ENCODE measurements around the gene ADARB2.

Gene ADARB2

DNA sequence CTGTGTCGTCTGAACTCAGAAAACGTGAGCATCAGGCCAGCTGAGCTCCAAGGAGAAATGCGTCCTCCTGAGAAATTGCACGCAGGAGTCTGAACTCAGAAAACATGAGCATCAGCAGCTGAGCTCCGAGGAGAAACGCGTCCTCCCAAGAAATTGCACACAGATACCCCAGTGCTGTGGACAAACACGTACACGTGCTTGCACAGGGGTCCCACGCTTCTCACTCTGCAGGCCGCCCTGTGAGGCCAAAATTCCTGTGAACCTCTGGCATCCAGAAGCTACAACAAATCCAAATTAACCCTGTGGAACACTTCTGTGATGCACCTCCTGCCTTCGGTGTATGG is 547.3 kb downstream of the ADARB2 start:
- H3K79me2 ChIP-seq (ENCODE audit: control insufficient read depth, low read length) = no peaks in the 10 kb centered on the region
- no peaks in the 10 kb centered on the region for H3K4me1 ChIP-seq (ENCODE audit: control insufficient read depth, low read length)
- H3K4me3 ChIP-seq (ENCODE audit: low read length) = no peak overlapping the region
- H3K4me2 ChIP-seq (ENCODE audit: low read length) = no peak overlapping the region
- no peaks in the 10 kb centered on the region for H3K36me3 ChIP-seq (ENCODE audit: control insufficient read depth, low read length)
- no peaks in the 10 kb centered on the region; the same call in 1 of the 2 replicates for H3K27me3 ChIP-seq (ENCODE audit: control insufficient read depth, low read length)
- no peak overlapping the region for H3K27ac ChIP-seq (ENCODE audit: low read depth, low read length)
- no peaks in the 10 kb centered on the region for H4K20me1 ChIP-seq (ENCODE audit: control insufficient read depth, insufficient read depth, low read depth, low read length)
- no peaks in the 10 kb centered on the region for H3F3A ChIP-seq (ENCODE audit: control insufficient read depth, insufficient read depth)
- TF ChIP-seq, protein P1, sequence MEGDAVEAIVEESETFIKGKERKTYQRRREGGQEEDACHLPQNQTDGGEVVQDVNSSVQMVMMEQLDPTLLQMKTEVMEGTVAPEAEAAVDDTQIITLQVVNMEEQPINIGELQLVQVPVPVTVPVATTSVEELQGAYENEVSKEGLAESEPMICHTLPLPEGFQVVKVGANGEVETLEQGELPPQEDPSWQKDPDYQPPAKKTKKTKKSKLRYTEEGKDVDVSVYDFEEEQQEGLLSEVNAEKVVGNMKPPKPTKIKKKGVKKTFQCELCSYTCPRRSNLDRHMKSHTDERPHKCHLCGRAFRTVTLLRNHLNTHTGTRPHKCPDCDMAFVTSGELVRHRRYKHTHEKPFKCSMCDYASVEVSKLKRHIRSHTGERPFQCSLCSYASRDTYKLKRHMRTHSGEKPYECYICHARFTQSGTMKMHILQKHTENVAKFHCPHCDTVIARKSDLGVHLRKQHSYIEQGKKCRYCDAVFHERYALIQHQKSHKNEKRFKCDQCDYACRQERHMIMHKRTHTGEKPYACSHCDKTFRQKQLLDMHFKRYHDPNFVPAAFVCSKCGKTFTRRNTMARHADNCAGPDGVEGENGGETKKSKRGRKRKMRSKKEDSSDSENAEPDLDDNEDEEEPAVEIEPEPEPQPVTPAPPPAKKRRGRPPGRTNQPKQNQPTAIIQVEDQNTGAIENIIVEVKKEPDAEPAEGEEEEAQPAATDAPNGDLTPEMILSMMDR (IDR thresholded peaks at IDR 0.05; ENCODE audit: low read depth, low read length, poor library complexity, severe bottlenecking) = no peak
- no peak for TF ChIP-seq EZH2phosphoT487 (IDR thresholded peaks at IDR 0.05; ENCODE audit: borderline replicate concordance, low read length)
- no peaks in the 10 kb centered on the region for H3K9me3 ChIP-seq (ENCODE audit: control insufficient read depth, insufficient read depth, low read length)
- no peaks in the 10 kb centered on the region for H3K9me2 ChIP-seq (replicated peaks; ENCODE audit: control insufficient read depth, low read length)

DNA sequence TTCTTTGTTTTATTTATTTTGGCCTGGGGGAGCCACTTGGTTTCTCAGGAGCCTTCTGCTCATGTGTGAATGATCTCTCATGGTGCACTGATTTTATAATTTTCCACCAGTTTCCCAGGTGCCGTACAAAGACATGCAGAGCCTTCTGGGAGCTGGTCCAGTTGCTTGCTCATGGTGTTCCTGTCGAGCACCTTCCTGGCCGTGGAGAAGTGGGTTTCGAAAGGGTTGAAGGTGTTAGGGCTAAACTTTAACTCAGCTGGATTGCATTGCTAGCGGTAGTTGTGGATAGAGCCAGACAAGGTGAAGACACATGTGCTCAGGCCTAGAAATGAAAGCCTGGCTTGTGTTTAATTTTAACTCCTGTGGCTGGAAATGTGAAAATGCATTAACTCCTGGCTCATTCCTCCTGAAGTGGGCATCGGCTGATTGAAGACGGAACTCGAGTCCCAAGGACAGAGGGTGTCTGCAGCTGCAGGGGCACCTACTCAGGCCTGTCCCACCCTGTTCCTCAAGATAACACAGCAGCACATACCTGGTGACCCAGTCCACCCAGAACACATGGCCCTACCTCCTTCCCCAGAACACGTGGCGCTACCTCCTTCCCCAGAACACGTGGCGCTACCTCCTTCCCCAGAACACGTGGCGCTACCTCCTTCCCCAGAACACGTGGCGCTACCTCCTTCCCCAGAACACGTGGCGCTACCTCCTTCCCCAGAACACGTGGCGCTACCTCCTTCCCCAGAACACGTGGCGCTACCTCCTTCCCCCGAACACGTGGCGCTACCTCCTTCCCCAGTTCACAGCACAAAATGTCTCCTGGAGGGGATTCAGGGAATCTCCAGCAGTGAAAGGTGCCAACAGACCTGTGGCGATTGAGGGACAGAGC is 547.9 kb downstream of the ADARB2 start:
- Histone ChIP-seq H4K20me1 (ENCODE audit: control insufficient read depth, insufficient read depth, low read depth, low read length) (no peaks in the 10 kb centered on the region), H3K4me2 (ENCODE audit: low read length) (no peak overlapping the region), H3F3A (ENCODE audit: control insufficient read depth, insufficient read depth) (no peaks in the 10 kb centered on the region), H3K4me3 (ENCODE audit: low read length) (no peak overlapping the region), H3K4me1 (ENCODE audit: control insufficient read depth, low read length) (no peaks in the 10 kb centered on the region), H3K27me3 (ENCODE audit: control insufficient read depth, low read length) (no peaks in the 10 kb centered on the region; the same call in 1 of the 2 replicates), H3K36me3 (ENCODE audit: control insufficient read depth, low read length) (no peaks in the 10 kb centered on the region), H3K9me3 (ENCODE audit: control insufficient read depth, insufficient read depth, low read length) (no peaks in the 10 kb centered on the region), H3K79me2 (ENCODE audit: control insufficient read depth, low read length) (no peaks in the 10 kb centered on the region), H3K27ac (ENCODE audit: low read depth, low read length) (no peak overlapping the region), H3K9me2 (replicated peaks; ENCODE audit: control insufficient read depth, low read length) (no peaks in the 10 kb centered on the region)
- TF ChIP-seq, protein P1 (IDR thresholded peaks at IDR 0.05; ENCODE audit: low read depth, low read length, poor library complexity, severe bottlenecking) = no peak
- no peak for TF ChIP-seq EZH2phosphoT487 (IDR thresholded peaks at IDR 0.05; ENCODE audit: borderline replicate concordance, low read length)

DNA sequence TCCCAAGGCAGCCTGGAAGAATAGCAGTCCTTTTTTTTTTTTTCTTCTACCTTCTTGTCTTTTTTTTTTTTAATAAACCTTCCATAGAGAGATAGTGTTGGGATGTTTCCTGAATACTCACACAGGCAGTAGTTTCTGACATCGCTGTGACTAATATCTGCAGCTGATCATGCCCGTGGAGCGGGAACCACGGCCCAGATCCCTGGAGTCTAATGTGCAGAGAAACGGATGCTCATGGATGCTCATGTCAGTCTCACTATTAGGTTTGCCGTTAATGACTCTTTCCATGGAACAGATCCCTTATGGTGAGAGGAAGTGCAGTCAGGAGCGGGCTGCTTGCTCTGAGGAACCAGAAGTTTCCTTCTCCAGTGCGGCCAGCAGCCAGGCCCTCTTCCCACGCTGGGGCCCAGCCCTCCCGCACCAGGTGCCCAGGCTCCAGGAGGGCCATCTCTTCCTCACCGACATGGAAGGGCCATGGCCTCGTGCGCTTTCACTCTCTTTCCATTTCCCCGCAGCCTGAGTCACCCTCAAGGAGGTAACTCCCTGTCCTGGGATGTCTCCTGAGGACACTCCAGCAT is 548.7 kb downstream of the ADARB2 start:
- no peaks in the 10 kb centered on the region; the same call in 1 of the 2 replicates for H3K27me3 ChIP-seq (ENCODE audit: control insufficient read depth, low read length)
- no peaks in the 10 kb centered on the region for H3K36me3 ChIP-seq (ENCODE audit: control insufficient read depth, low read length)
- H4K20me1 ChIP-seq (ENCODE audit: control insufficient read depth, insufficient read depth, low read depth, low read length) = no peaks in the 10 kb centered on the region
- no peak overlapping the region for H3K4me2 ChIP-seq (ENCODE audit: low read length)
- no peaks in the 10 kb centered on the region for H3K9me3 ChIP-seq (ENCODE audit: control insufficient read depth, insufficient read depth, low read length)
- no peaks in the 10 kb centered on the region for H3K79me2 ChIP-seq (ENCODE audit: control insufficient read depth, low read length)
- H3K9me2 ChIP-seq (replicated peaks; ENCODE audit: control insufficient read depth, low read length) = no peaks in the 10 kb centered on the region
- H3K4me1 ChIP-seq (ENCODE audit: control insufficient read depth, low read length) = no peaks in the 10 kb centered on the region
- H3K27ac ChIP-seq (ENCODE audit: low read depth, low read length) = no peak overlapping the region
- H3F3A ChIP-seq (ENCODE audit: control insufficient read depth, insufficient read depth) = no peaks in the 10 kb centered on the region
- TF ChIP-seq, protein P1 (IDR thresholded peaks at IDR 0.05; ENCODE audit: low read depth, low read length, poor library complexity, severe bottlenecking) = no peak
- no peak for TF ChIP-seq EZH2phosphoT487 (IDR thresholded peaks at IDR 0.05; ENCODE audit: borderline replicate concordance, low read length)
- H3K4me3 ChIP-seq (ENCODE audit: low read length) = no peak overlapping the region

All from DOHH2 (cell line).